Measurements from ENCODE around the gene PDE11A.
"Not testable (repeated sequence)": the region's sequence is repeated elsewhere in the genome, so short reads cannot be mapped to it uniquely, and the experiment has no call there.

The PDE11A gene

GRCh38 chr2:178074123-178075005, 1.8 kb upstream of the PDE11A start:
- no peak for DNase-seq (ENCODE audit: low spot score)

- DNase-seq (ENCODE audit: low spot score), result no peak
Measured at GRCh38 chr2:178072000-178072382, 586 bp downstream of the PDE11A start.

- DNase-seq (ENCODE audit: low spot score), result no peak
Measured at GRCh38 chr2:178070824-178071223, 1.8 kb downstream of the PDE11A start.

- DNase-seq (ENCODE audit: low spot score), result no peak
Measured at GRCh38 chr2:178069551-178069950, 3.0 kb downstream of the PDE11A start.

- no peak for DNase-seq (ENCODE audit: low spot score)
Measured at GRCh38 chr2:178068823-178069454, 3.6 kb downstream of the PDE11A start.

GRCh38 chr2:178066890-178067669, 5.5 kb downstream of the PDE11A start:
- no peak for DNase-seq (ENCODE audit: low spot score)

GRCh38 chr2:178066324-178066723, 6.3 kb downstream of the PDE11A start:
- no peak for DNase-seq (ENCODE audit: low spot score)

- no peak for DNase-seq (ENCODE audit: low spot score)
Measured at GRCh38 chr2:178059681-178060080, 12.9 kb downstream of the PDE11A start.

- no peak for DNase-seq (ENCODE audit: low spot score)
Measured at GRCh38 chr2:178059111-178059510, 13.5 kb downstream of the PDE11A start.

- DNase-seq (ENCODE audit: low spot score), result no peak
Measured at GRCh38 chr2:178057179-178057680, 15.3 kb downstream of the PDE11A start.

GRCh38 chr2:178056345-178056744, 16.2 kb downstream of the PDE11A start:
- no peak for DNase-seq (ENCODE audit: low spot score)

GRCh38 chr2:178051257-178051656, 21.3 kb downstream of the PDE11A start:
- DNase-seq (ENCODE audit: low spot score), result not testable (repeated sequence)

- no peak for DNase-seq (ENCODE audit: low spot score)
Measured at GRCh38 chr2:178047391-178047790, 25.2 kb downstream of the PDE11A start.

- DNase-seq (ENCODE audit: low spot score), result no peak
Measured at GRCh38 chr2:178044836-178045235, 27.7 kb downstream of the PDE11A start.

GRCh38 chr2:178043266-178043665, 29.3 kb downstream of the PDE11A start:
- DNase-seq (ENCODE audit: low spot score), result no peak

GRCh38 chr2:178033583-178033982, 39.0 kb downstream of the PDE11A start:
- DNase-seq (ENCODE audit: low spot score), result not testable (repeated sequence)

- no peak for DNase-seq (ENCODE audit: low spot score)
Measured at GRCh38 chr2:178029342-178029741, 43.2 kb downstream of the PDE11A start.

- no peak for DNase-seq (ENCODE audit: low spot score)
Measured at GRCh38 chr2:178025551-178026185, 46.9 kb downstream of the PDE11A start.

GRCh38 chr2:178018141-178018540, 54.4 kb downstream of the PDE11A start:
- DNase-seq (ENCODE audit: low spot score), result no peak

GRCh38 chr2:178016612-178017011, 56.0 kb downstream of the PDE11A start:
- DNase-seq (ENCODE audit: low spot score), result no peak

GRCh38 chr2:178012639-178013038, 59.9 kb downstream of the PDE11A start:
- no peak for DNase-seq (ENCODE audit: low spot score)

GRCh38 chr2:178009813-178010212, 62.8 kb downstream of the PDE11A start:
- no peak for DNase-seq (ENCODE audit: low spot score)

Measured in Ammon's horn (tissue), 1 donor.